NCI-H2081 treated with DMSO at 0.1 percent for 48 hours (cell line): ENCODE data around the gene LRRC10.
"Not testable (repeated sequence)": the region's sequence is repeated elsewhere in the genome, so short reads cannot be mapped to it uniquely, and the experiment has no call there.

Source experiments
- DNase-seq: peaks from one replicate; lab custom pipeline; 2025; lab: John Stamatoyannopoulos, UW

The LRRC10 gene

DNA sequence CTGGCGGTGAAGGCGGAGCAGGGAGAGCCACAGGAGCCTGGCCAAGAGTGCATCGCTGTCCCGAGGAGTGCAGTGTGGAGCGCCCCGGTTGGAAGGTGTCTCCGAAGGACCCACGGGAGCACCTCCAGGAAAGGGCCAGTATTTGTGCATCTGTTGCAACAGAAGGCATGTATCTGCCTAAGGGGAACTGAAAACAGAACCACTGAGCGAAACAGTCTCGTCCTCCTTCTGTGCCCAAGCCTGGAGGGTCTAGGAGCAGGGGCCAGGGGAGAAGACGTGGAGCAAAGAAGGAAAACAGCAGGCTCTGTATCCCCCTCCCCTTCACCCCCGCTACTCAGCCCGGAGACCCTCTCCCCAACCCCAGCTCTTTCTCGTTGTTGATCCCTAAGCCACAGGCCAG lies 5.3 kb upstream of the LRRC10 start:
- DNase-seq = no peak

DNA sequence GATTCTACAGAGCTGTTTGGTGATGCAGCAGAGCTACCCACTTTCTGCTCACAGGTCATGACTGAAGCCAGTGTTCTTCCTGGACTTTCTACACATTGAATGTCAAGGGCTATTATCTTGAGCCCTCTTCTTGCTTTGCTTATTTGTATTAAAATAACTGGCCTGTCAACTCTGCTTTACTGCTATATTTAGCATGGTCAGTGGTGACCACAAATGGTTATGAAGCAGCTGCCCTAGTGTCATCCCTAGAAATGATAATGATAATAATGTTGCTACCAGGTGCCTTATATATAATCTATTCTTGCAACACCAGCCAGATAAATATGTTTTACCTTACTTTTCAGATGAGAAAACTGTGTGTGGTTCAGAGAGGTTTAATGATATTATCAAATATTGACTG lies 2.6 kb upstream of the LRRC10 start:
- no peak for DNase-seq

DNA sequence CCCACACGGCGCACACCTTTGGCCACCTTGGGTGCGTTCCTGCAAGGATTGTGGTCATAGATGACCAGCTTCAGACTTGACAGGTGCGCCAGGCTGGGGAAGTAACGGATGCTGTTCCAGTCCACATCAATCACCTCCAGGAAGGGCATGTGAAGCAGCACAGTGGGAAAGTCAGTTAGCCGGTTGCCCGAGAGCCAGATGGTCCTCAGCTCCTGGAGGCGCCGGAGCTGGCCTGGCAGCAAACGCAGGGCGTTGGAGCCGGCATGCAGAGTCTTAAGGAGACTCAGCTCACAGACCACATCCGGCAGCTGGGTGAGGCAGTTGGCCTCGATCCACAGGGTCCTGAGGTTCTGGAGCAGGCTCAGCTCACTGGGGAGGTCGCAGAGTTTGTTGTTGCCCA lies 581 bp downstream of the LRRC10 start:
- DNase-seq = no peak

DNA sequence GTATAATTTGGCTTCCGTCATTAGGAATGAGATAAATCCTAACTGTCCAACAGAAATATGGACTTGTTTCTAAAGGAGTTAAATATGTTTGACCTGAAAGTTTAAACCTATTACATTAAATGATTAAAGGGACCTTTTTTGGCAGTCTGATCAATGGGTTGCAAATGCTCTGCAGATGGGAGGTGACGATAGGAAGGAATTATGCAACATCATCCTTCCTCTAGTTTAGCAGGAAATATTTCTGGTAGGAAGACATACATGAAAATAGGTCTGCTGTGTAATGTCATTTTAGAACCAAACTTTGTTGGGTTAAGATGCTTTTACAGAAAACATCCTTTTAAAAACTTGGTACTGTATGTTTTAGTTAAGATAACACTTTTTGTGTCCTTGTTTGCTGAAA lies 2.6 kb downstream of the LRRC10 start:
- no peak for DNase-seq

DNA sequence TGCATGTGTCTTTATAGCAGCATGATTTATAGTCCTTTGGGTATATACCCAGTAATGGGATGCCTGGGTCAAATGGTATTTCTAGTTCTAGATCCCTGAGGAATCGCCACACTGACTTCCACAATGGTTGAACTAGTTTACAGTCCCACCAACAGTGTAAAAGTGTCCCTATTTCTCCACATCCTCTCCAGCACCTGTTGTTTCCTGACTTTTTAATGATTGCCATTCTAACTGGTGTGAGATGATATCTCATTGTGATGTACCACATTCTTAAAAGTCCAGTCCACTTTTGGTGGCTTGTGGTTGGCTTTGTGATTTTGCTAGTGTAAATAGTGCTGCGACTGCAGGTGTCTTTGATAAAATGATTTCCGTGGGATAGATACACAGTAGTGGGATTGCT lies 6.4 kb downstream of the LRRC10 start:
- DNase-seq = not testable (repeated sequence)

DNA sequence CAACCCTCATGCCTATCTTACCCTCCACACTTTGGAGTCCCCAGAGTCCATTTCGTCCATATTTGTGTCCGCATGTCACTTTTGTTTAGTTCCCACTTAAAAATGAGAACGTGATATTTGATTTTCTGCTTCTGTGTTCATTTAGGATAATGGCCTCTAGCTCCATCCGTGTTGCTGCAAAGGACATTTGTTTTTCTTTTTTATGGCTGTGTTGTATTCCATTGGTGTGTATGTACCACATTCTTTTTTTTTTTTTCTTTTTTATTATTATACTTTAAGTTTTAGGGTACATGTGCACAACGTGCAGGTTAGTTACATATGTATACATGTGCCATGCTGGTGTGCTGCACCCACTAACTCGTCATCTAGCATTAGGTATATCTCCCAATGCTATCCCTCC lies 7.2 kb downstream of the LRRC10 start:
- DNase-seq = not testable (repeated sequence)

DNA sequence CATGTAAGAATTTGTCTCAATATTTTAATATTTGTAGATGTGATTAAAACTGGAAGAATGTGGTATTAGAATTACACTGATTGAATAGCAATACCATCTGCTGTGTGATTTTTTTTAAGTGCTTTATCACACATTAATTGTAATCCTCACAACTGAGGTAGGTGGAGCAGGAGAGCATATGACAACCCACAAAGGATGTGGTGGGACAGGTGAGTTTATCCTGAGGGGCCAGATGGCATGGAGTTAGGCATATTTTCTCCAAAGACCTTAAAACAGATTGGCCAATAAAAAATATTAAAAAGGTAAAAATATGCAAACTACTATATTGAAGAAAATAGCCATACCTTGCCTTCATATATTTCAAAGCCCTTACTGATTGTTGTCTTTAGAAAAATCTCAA lies 7.8 kb downstream of the LRRC10 start:
- no peak for DNase-seq

DNA sequence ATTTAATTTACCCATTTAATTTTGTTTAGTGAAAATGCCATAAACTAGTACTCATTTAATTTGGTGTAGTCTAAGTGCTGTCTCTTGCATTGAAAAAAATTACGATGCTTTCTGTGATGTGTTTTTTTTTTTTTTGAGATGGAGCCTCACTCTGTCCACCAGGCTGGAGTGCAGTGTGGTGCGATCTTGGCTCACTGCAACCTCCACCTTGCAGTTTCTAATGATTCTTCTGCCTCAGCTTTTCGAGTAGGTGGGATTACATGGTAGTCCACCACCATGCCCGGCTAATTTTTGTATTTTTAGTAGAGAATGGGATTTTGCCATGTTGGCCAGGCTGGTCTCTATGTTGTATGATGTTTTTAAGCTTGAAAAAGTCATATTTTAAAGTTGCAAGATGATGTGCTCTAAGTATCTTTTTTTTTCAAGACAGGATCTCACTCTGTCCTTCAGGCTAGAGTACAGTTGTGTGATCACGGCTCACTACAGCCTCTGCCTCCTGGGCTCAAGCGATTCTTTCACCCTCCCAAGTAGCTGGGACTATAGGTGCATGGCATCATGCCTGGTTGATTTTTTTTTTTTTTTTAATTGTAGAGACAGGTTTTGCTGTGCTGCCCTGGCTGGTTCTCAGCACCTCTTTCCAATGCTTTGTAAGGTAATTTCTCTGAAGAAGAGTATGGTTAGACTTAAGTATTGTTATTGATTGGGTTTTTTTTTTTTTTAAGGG lies 8.6 kb downstream of the LRRC10 start:
- DNase-seq = no peak

DNA sequence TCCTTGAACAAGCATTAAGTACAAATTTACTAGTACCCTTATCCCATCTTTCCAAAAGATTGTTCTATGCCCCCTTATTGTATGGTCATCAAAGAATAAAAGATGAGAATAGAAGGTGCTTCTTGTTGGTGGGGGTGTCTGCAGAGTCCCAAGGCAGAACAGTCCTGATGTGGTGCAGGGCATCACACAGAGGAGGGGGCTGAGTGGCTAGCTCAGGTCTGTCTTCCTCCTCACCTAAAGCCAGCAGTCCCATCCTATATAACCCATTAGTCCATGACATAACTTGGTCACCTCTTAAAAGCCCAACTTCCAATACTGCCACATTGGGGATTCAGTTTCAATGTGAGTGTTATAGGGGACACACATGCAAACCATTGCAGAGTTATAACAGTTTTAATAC lies 9.9 kb downstream of the LRRC10 start:
- DNase-seq = no peak

DNA sequence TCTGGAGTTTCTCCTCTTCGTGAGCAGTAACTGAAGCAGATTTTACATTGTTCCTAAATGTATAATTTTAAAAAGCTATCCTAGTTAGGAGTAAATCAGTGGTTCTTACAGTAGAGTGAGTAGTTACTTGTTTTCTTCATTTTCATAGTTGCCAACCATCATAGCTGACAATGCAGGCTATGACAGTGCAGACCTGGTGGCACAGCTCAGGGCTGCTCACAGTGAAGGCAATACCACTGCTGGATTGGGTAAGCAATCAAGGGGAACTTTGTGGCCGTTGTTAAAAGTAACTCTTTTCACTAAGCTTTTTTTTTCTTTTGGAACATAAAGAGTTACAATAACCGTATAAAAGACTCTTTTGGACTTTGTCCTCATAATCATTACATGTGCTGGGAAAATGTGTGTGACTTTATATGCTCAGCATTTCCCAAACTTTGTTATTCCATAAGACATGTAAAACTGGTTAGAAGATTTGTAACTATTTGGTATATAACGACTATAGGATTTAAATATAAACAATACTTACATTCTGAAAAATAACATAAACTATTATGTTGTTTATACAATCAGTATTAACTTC lies 12.4 kb downstream of the LRRC10 start:
- DNase-seq = no peak

DNA sequence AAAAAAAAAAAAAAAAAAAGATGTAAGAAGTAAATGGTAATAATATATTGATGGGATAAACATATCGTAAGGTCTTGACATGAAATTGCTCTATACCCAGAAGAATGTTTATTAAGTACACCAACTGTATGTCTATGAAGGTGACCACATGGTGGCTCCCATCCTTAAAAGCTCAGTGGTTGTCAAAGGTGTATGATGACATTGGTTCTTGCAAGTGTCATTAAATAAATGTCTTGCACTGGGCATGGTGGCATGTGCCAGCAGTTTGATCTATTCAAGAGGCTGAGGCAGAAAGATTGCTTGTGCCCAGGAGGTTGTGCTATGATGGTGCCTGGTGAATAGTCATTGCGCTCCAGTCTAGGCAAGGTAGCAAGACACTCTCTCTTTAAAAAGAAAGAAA lies 15.0 kb downstream of the LRRC10 start:
- no peak for DNase-seq

DNA sequence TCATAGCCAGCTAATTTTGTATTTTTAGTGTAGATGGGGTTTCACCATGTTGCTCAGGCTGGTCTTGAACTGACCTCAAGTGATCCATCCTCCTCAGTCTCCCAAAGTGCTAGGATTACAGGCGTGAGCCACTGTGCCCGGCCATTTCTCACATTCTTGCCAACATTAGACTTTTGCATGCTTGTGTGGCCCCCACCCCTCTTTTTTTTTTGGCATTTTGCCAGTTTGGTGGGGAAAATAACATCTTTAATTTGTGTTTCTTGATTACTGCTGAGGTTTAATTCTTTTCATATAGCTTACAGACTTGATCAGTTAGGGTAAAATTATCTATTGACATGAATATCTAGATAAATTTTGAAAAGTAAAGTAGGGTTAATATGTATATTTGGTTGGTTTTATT lies 21.6 kb downstream of the LRRC10 start:
- no peak for DNase-seq

DNA sequence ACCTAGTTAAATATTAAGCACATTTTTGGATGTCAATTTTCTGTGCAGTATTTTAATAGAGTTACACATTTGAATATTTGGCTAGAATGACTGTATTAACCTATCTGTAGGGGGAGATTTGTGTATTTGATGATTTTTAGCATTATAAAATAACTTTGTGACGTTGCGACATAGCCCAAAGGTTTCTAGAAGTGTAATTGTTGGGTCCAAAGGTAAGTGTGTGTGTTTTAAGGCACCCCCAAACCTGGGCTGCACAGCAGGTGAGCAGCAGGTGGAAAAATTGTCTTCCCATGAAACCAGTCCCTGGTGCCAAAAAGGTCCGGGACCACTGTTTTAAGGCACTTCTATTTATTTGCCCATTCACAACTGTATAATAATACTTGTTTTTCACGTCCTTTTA lies 22.2 kb downstream of the LRRC10 start:
- DNase-seq = no peak

DNA sequence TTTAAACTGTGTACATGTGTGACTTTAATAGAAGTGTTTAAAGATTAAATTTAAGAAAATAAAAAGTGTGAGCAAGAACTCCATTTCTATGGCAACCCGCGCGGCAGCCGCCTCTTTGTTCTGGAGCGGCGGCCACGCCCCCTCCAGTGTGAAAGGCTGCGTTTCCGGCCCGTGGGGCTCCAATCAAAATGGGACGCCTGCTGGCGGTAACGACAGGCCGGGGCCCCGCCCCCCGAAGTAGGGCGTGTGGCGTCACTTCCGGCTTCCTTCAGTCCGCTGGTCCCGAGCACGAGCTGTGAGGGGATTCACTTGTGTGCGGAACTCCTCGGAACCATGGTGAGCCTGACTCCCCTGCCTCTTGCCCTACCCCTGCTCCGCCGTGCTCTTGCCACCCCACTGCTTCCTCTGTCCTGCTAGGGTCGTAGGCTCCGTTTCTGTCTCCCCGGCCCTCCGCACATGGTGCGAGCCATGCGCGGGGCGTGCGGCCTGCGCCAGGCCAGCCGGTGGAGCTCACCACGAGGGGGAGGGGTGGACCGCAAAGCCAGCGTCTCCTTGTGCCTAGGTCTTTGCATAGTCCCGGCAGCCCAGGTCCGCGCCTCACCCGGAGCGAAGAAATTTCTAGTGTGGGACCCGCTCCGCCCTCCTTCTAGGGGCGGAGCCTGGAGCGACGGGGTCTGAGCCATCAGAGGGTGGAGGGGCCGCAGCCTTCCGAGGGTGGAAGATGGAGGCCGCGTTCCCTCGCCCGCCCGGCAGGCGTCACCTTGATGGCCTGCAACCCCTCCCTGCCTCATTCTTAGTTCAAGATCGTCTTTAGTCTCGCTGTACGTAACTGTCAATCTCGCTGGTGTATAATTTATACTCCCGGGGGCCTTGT lies 25.3 kb downstream of the LRRC10 start, which contains the start of gene CCT2:
Gene CCT2, plus strand, starts transcription at position 271 of the 874 bp plus-strand sequence. Its CDS starts 63 bp downstream, at position 334.
- peak; percentile 47 for DNase-seq

DNA sequence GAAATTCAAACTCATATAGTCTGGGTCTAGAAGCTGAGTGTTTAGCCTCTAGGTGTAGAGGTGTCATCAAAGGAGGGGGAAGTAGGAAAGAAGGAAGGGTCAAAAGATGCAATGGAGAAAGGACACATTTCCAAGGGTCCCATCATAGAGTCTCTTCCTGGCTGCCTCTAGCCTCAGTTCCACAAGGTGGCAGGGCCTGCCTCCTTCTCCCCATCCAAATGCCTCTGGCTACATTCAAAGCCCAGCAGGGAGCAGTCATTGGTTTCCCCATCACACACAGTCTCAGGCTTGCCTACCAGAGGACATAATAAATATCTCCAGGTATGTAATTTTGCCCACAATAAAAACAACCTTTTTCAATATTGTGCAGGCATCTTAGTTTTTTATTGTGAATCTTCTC lies 27.5 kb downstream of the LRRC10 start:
- no peak for DNase-seq

DNA sequence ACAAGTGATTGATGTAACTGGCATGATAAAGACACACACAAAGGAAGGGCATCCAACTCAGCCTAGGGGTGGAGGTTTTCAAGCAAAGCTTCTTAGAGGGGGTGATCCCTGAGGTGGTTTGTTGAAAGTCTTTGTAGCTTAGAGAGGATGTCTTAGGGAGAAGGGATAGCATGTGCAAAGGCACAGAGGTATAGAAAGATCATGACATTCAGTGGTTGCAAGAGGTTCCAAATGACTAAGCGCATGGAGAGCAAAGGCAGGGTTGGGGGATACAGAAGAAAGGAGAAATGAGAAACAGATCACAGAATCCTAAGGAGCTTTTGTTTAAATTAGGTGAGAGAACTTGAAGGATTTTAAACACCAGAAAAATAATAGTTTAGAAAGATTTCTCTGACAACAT lies 30.6 kb downstream of the LRRC10 start:
- DNase-seq = no peak

DNA sequence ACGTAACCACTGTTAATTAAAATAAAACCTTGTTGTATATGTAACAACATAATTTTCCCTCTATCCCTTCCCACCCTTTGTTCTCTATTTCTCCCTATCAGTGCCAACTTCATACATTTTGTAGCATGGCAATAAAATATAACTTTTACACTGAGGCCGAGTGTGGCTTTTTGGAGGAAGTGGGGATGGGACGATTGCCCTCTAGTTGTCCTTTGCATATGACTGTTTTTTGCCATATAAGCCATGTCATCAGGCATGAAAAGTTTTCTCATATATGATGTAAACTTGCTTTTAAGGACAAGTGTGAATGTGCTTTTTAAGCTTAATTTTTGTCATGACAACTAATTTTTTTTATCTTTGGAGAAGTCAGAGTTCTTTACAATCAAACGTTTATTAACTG lies 31.7 kb downstream of the LRRC10 start:
- no peak for DNase-seq

DNA sequence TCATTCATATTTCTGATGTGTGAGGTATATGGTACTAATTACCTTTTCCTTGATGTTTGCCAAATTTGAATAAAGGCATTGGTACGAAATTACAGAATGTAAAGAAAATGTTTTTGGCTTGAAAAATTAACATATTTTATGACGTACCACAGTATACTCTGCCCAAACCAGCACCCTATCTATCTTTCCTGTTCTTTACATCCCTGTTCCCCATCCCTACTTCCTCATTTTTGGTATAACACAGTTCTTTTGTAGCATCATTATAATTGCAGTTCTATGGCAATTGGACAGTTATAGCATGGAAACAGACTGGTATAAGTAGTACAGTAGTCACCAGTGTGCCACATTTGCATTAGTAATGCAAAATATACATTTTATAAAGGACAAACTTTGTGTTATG lies 32.4 kb downstream of the LRRC10 start:
- DNase-seq = no peak

DNA sequence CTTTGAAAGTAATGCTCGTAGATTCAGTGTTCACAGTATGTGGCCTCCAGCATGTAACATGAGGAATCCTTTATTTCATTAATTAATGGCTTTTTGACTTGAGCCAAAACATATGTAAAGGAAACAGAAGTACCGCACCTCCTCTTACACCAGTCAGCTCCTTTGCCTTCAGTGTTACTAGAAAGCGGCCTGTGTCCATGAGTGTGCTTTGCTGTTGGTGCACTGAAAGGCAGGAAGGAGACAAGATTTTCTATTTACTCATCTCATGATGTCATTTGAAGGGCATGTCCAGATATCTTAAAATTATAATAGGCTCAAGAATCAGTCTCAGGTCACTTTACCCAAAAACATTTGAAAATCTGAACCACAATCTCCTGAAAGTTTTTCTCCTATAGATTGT lies 35.4 kb downstream of the LRRC10 start:
- DNase-seq = no peak

DNA sequence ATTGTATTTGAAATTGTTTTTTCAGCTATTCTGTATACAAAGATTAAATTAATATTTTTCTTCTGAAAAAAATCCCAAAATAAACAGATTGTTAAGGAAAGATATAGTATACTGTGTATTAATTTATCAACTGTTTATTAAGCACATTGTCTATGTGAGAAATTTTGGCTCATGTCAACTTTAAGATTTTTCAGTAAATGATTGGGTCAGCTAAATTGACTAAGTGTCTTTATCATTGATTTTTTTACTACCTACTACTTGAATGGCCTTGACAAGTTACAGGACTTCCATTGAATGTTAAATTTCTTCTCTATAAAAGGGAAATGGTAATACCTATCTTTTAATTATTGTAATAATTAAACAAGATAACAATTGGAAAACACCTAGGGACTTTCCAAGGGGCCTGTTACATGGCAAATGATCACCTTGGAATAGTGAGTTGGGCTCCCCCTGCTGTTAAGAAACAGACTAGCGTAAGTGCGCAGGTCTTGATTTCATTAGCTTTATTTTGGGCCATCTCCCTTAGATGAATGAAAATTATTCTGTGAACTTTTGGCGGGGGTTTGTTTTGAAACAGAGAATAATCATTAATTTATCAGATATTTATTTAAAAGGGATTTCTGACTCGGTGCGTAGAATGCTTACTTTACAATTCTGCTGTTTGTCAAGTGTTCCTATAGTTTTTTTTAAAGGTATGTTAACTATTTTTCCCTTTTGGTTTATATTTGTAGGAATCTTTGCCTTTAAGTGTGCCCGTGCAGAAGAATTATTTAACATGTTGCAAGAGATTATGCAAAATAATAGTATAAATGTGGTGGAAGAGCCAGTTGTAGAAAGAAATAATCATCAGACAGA lies 39.9 kb downstream of the LRRC10 start:
- no peak for DNase-seq

DNA sequence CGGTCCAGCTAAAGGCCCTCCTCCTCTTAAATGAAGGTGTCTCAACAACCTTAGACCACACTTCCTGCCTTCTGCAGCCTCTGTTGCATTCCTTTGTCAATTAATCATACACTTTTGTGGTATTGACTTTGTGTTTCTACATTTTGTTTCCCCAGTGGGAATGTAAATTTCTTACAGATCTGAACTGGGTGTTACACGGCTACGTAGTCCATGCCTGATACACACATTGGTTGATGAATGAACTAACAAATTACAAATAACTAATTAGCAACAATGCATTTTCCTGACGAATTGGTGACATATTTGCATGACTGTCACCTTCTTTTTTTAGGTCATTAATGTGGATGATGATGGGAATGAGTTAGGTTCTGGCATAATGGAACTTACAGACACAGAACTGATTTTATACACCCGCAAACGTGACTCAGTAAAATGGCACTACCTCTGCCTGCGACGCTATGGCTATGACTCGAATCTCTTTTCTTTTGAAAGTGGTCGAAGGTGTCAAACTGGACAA lies 40.6 kb downstream of the LRRC10 start:
- no peak for DNase-seq

DNA sequence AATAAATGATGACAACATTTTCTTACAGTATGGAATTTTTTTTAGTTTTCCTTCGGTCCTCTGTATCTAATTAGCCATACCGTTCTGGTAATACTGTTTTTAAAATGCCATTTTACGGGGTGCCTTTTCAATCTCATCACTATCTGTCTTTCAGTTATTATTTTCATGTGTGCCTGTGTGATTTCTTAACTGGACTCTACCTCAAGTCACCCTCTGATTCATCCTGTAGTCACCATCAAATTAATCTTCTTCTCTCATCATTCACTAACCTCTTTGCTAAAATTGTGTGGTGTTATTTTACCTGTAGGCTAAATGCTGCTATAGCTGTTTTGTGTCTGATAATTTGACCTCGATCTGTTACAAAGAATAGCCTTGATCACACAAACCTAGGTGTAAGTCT lies 41.5 kb downstream of the LRRC10 start:
- no peak for DNase-seq
